SK-N-SH (cell line): ENCODE data around the gene CILP. TPM values are rescaled to one million over a fixed set of nuclear protein-coding genes. Genes with fewer than 3 reads are reported as not detected.
A peak's percentile ranks its signal among the peaks of the same experiment; 100 is the strongest.

Experiments
- CTCF ChIA-PET: fragments of 300-600, 350-600 bp; formaldehyde crosslinking; extraction: SDS; loops from one replicate; lab custom pipeline; 2021; lab: Yijun Ruan, JAX
- POLR2A ChIA-PET: fragments of 350-600 bp; sonication (Branson Sonifier 250); formaldehyde crosslinking; extraction: SDS; loops from one replicate; lab custom pipeline; 2020; ENCODE audit warnings: antibody characterized with exemption, inconsistent platforms; lab: Yijun Ruan, JAX
- DNase-seq: peaks from one replicate; pipeline ENCODE4 v3.0.0; 2012
- H2AFZ ChIP-seq: fragments of 200-600 bp; sonication (generic); 2 replicates; pipeline ENCODE4 v1.8.1; 2016; ENCODE audit warnings: antibody characterized with exemption, mild to moderate bottlenecking, low read depth
- H3F3A ChIP-seq: fragments of 200-600 bp; sonication (generic); replicated peaks from 2 replicates; pipeline ENCODE3; 2016; ENCODE audit warnings: antibody characterized with exemption, mild to moderate bottlenecking; ENCODE audit not compliant: insufficient read depth
- H3K27ac ChIP-seq, 2 experiments: fragments of 200-500 bp in 1 of 2; fragments of 200-600 bp in 1 of 2; sonication (Bioruptor generic) in 1 of 2; sonication (generic), shearing (Covaris generic) in 1 of 2; 2 replicates each; pipeline versions ENCODE4 v1.5.1 to v1.6.1; 2014 to 2016; ENCODE audit warnings: low read depth in 2 of 2, inconsistent platforms in 1 of 2, low read length in 1 of 2, mild to moderate bottlenecking in 1 of 2, mixed read lengths in 1 of 2
- H3K27me3 ChIP-seq: fragments of 200-600 bp; sonication (generic), shearing (Covaris generic); 2 replicates; pipeline ENCODE4 v1.6.1; 2016; ENCODE audit warnings: mixed run types; ENCODE audit not compliant: insufficient read depth
- H3K36me3 ChIP-seq, 2 experiments: fragments of 200-500 bp in 1 of 2; fragments of 200-600 bp in 1 of 2; sonication (Bioruptor generic) in 1 of 2; sonication (generic) in 1 of 2; replicated peaks in 1 of 2; 2 replicates each; pipeline versions ENCODE3 to v1.5.1; 2014 to 2016; ENCODE audit warnings: low read length in 1 of 2, mild to moderate bottlenecking in 1 of 2; ENCODE audit not compliant: insufficient read depth in 2 of 2, control insufficient read depth in 1 of 2
- H3K4me1 ChIP-seq, 2 experiments: fragments of 200-500 bp in 1 of 2; fragments of 200-600 bp in 1 of 2; sonication (Bioruptor generic) in 1 of 2; sonication (generic), shearing (Covaris generic) in 1 of 2; 2 replicates each; pipeline versions ENCODE4 v1.5.1 to v1.6.1; 2014 to 2016; ENCODE audit warnings: low read depth in 1 of 2, low read length in 1 of 2, mixed run types in 1 of 2; ENCODE audit not compliant: insufficient read depth in 2 of 2, control insufficient read depth in 1 of 2
- H3K4me2 ChIP-seq: fragments of 200-600 bp; sonication (generic), shearing (Covaris generic); 2 replicates; pipeline ENCODE4 v1.6.1; 2017; ENCODE audit warnings: mixed run types
- H3K4me3 ChIP-seq, 2 experiments: fragments of 200-500 bp in 1 of 2; fragments of 200-600 bp in 1 of 2; sonication (Bioruptor generic) in 1 of 2; sonication (generic), shearing (Covaris generic) in 1 of 2; 2 replicates each; pipeline versions ENCODE4 v1.5.1 to v1.8.1; 2014 to 2016; ENCODE audit warnings: low read depth in 2 of 2, inconsistent platforms in 1 of 2, low read length in 1 of 2, mild to moderate bottlenecking in 1 of 2, mixed read lengths in 1 of 2, moderate library complexity in 1 of 2
- H3K79me2 ChIP-seq: fragments of 200-600 bp; sonication (generic); 2 replicates; pipeline ENCODE4 v1.8.1; 2017; ENCODE audit warnings: mild to moderate bottlenecking; ENCODE audit not compliant: insufficient read depth
- H3K9ac ChIP-seq: fragments of 200-600 bp; sonication (generic); 2 replicates; pipeline ENCODE4 v1.6.1; 2017; ENCODE audit warnings: mixed run types
- H3K9me2 ChIP-seq: fragments of 200-600 bp; sonication (generic); 2 replicates; pipeline ENCODE4 v1.6.1; 2017; ENCODE audit warnings: mixed run types
- H3K9me3 ChIP-seq: fragments of 200-600 bp; sonication (generic); 2 replicates; pipeline ENCODE4 v1.6.1; 2017; ENCODE audit warnings: mixed run types, mild to moderate bottlenecking, moderate library complexity
- H4K20me1 ChIP-seq: fragments of 200-600 bp; sonication (generic); 2 replicates; pipeline ENCODE4 v1.6.1; 2017; ENCODE audit warnings: mild to moderate bottlenecking, mixed run types; ENCODE audit not compliant: insufficient read depth
- EP300 ChIP-seq, 2 experiments: IDR thresholded peaks; 2 replicates each; pipeline versions ENCODE4 v1.4.0 to v1.6.1; 2012; ENCODE audit warnings: borderline replicate concordance in 1 of 2, low read depth in 1 of 2, low read length in 1 of 2
- EZH2phosphoT487 ChIP-seq: fragments of 200-600 bp; sonication (generic); IDR thresholded peaks from 2 replicates; pipeline ENCODE4 v1.6.1; 2017; ENCODE audit warnings: low read depth, mixed run types, mild to moderate bottlenecking, antibody characterized with exemption, moderate library complexity, borderline replicate concordance
- FOXM1 ChIP-seq: IDR thresholded peaks from 2 replicates; pipeline ENCODE4 v1.4.0; 2012; ENCODE audit warnings: low read depth, mild to moderate bottlenecking
- GATA2 ChIP-seq: sonication (generic); formaldehyde crosslinking; IDR thresholded peaks from 2 replicates; pipeline ENCODE4 v1.5.0; 2020; ENCODE audit warnings: mild to moderate bottlenecking, missing genetic modification reagents
- JUND ChIP-seq: IDR thresholded peaks from 2 replicates; pipeline ENCODE4 v1.4.0; 2012
- MAX ChIP-seq: IDR thresholded peaks from 2 replicates; pipeline ENCODE4 v1.4.0; 2012; ENCODE audit warnings: low read depth
- MXI1 ChIP-seq: IDR thresholded peaks from 2 replicates; pipeline ENCODE4 v1.6.1; 2012; ENCODE audit warnings: mild to moderate bottlenecking, low read depth, low read length, improper control_type of control experiment
- NFIC ChIP-seq: IDR thresholded peaks from 2 replicates; pipeline ENCODE4 v1.4.0; 2012; ENCODE audit warnings: borderline replicate concordance
- NRF1 ChIP-seq: IDR thresholded peaks from 2 replicates; pipeline ENCODE4 v1.6.1; 2012; ENCODE audit warnings: low read depth, mild to moderate bottlenecking, low read length
- POLR2AphosphoS5 ChIP-seq: IDR thresholded peaks from 2 replicates; pipeline ENCODE4 v1.6.1; 2012; ENCODE audit warnings: low read depth, low read length
- RAD21 ChIP-seq: IDR thresholded peaks from 2 replicates; pipeline ENCODE4 v1.6.1; 2012; ENCODE audit warnings: mild to moderate bottlenecking, low read length
- RXRA ChIP-seq: IDR thresholded peaks from 2 replicates; pipeline ENCODE4 v1.4.0; 2012; ENCODE audit warnings: low read depth, mild to moderate bottlenecking, borderline replicate concordance
- SMC3 ChIP-seq: IDR thresholded peaks from 2 replicates; pipeline ENCODE4 v1.6.1; 2012; ENCODE audit warnings: low read depth, low read length, improper control_type of control experiment
- TAF1 ChIP-seq: IDR thresholded peaks from 2 replicates; pipeline ENCODE4 v1.6.1; 2012; ENCODE audit warnings: low read depth, mild to moderate bottlenecking, low read length, moderate library complexity, borderline replicate concordance
- USF2 ChIP-seq: fragments of 150-350 bp; IDR thresholded peaks from 2 replicates; pipeline ENCODE4 v1.6.1; 2017; ENCODE audit warnings: antibody characterized with exemption, low read length, low read depth, borderline replicate concordance
- ZBTB33 ChIP-seq: IDR thresholded peaks from 2 replicates; pipeline ENCODE4 v1.4.0; 2012; ENCODE audit warnings: low read depth, borderline replicate concordance
- WGBS: methylation state at CpG from one replicate; pipeline ENCODE4 v1.1.6; 2017; ENCODE audit warnings: low lambda C conversion rate; 5-methylcytosine and 5-hydroxymethylcytosine counted together
- polyA plus RNA-seq, 3 experiments: library from polyadenylated mRNA; depleted of rRNA; stranded (reverse); fragments of >200 nt; gene quantifications; 2 replicates each; pipeline ENCODE4 v1.2.3, GENCODE V29; 2012

The CILP gene
- polyA plus RNA-seq, 1 of the 3 experiments (the other 2 are of a cell fraction): 0.03 TPM

GRCh38 chr15:65208647-65209046 is 2.6 kb downstream of the CILP start:
- CTCF ChIA-PET: interaction anchor here (0.9 to 3.6 kb wide), 7 partner anchors 14 to 177 kb away, joined by 3 to 15 read pairs (median 7); no protein-coding TSS in a partner anchor
- TF ChIP-seq TAF1: no peak
- TF ChIP-seq FOXM1: no peak
- TF ChIP-seq ZBTB33: no peak
- no peak for TF ChIP-seq POLR2AphosphoS5
- TF ChIP-seq GATA2: peak; percentile 23; the same call in 1 of the 2 replicates
- TF ChIP-seq, all 33 proteins: peak for 1
- no peak overlapping the region for H3K4me3 ChIP-seq
- no peaks in the 10 kb centered on the region for H3K9me2 ChIP-seq
- H3K79me2 ChIP-seq: no peaks in the 10 kb centered on the region
- H3K9ac ChIP-seq: no peak overlapping the region
- WGBS: 100% methylated on average over 1 of the region's 2 CpGs
- no peak overlapping the region for H2AFZ ChIP-seq
- POLR2A ChIA-PET: interaction anchor here (0.6 to 1.2 kb wide), 2 partner anchors 64 to 96 kb away, joined by 3 read pairs; partner anchors contain the start of gene RNU5B-1
- H3K27ac ChIP-seq: no peak overlapping the region
- H3K36me3 ChIP-seq: no peaks in the 10 kb centered on the region
- no peaks in the 10 kb centered on the region; the same call in 1 of the 2 replicates for H3K27me3 ChIP-seq
- no peak for DNase-seq
- no peaks in the 10 kb centered on the region for H3K9me3 ChIP-seq
- peaks cover 9 to 38% of the 10 kb centered on the region in 2 experiments; a peak in 2 of 4 replicates for H3K4me1 ChIP-seq
- no peaks in the 10 kb centered on the region for H3F3A ChIP-seq
- no peaks in the 10 kb centered on the region for H4K20me1 ChIP-seq
- H3K4me2 ChIP-seq: no peak overlapping the region

- Histone ChIP-seq H3K9me3 (no peaks in the 10 kb centered on the region), H3K9me2 (no peaks in the 10 kb centered on the region), H3K36me3 (no peaks in the 10 kb centered on the region), H3K79me2 (no peaks in the 10 kb centered on the region), H4K20me1 (no peaks in the 10 kb centered on the region), H2AFZ (no peak overlapping the region), H3K27ac (no peak overlapping the region), H3F3A (no peaks in the 10 kb centered on the region), H3K4me1 (peaks cover 9 to 38% of the 10 kb centered on the region in 2 experiments; a peak in 2 of 4 replicates), H3K4me2 (no peak overlapping the region), H3K27me3 (no peaks in the 10 kb centered on the region; the same call in 1 of the 2 replicates), H3K9ac (no peak overlapping the region), H3K4me3 (no peak overlapping the region)
- TF ChIP-seq NRF1: no peak
- TF ChIP-seq NFIC: no peak
- TF ChIP-seq MXI1: no peak
- TF ChIP-seq RXRA: no peak
- no peak for TF ChIP-seq USF2
- no peak for TF ChIP-seq POLR2AphosphoS5
- TF ChIP-seq JUND: no peak
- TF ChIP-seq EZH2phosphoT487: no peak
- no peak for TF ChIP-seq SMC3
- TF ChIP-seq MAX: no peak
- TF ChIP-seq EP300 (IDR thresholded peaks at IDR 0.05; ENCODE audit: borderline replicate concordance in 1 of 2, low read depth in 1 of 2, low read length in 1 of 2): no peak
- no peak for TF ChIP-seq RAD21
- WGBS: 53% methylated on average over 5 of the region's 6 CpGs
- no peak for DNase-seq
- CTCF ChIA-PET: interaction anchor here (1.0 to 3.6 kb wide), 7 partner anchors 12 to 193 kb away, joined by 3 to 15 read pairs (median 7); no protein-coding TSS in a partner anchor
- POLR2A ChIA-PET: interaction anchor here (0.8 to 1.2 kb wide), 2 partner anchors 22 to 97 kb away, joined by 3 read pairs; partner anchors contain the start of gene RNU5B-1
Measured at GRCh38 chr15:65207280-65207840, 3.9 kb downstream of the CILP start.
